Natural killer cell treated with Interleukin-12 subunit alpha and Interleukin-12 subunit beta and Interleukin-15 and Interleukin-18, amount 100 ng/mL, for 72 hours (primary cell): Measurements from ENCODE around the gene MPG. TPM values are rescaled to one million over a fixed set of nuclear protein-coding genes. Genes with fewer than 3 reads are reported as not detected.
A peak's percentile ranks its signal among the peaks of the same experiment; 100 is the strongest.

ENCODE experiments used
- ATAC-seq, 2 donors: fragments of 150-1000 bp; cut with Tn5 transposase in 1 of 2; sonication (Bioruptor Pico), chemical (Tn5 transposase) in 1 of 2; 2 replicates each; pipeline ENCODE4 v1.10.0; 2021
- DNase-seq: peaks from one replicate; pipeline ENCODE4 v3.0.0; 2022; ENCODE audit warnings: low spot score
- H3K27ac Mint-ChIP-seq, 2 donors: 1 replicate in 1 of 2; 2 replicates in 1 of 2; pipeline ENCODE4 v1.8.0; 2022; ENCODE audit warnings: mixed read lengths in 2 of 2, mild to moderate bottlenecking in 1 of 2, moderate library complexity in 1 of 2
- H3K27me3 Mint-ChIP-seq, 2 donors: 1 replicate in 1 of 2; 2 replicates in 1 of 2; pipeline ENCODE4 v1.8.0; 2022; ENCODE audit warnings: mixed read lengths in 2 of 2
- H3K36me3 Mint-ChIP-seq: one replicate; pipeline ENCODE4 v1.8.0; 2022; ENCODE audit warnings: mixed read lengths
- H3K4me1 Mint-ChIP-seq, 2 donors: 1 replicate in 1 of 2; 2 replicates in 1 of 2; pipeline ENCODE4 v1.8.0; 2022; ENCODE audit warnings: low read depth in 2 of 2, mixed read lengths in 2 of 2, mild to moderate bottlenecking in 1 of 2
- H3K4me3 Mint-ChIP-seq: one replicate; pipeline ENCODE4 v1.8.0; 2022; ENCODE audit warnings: mixed read lengths
- H3K9me3 Mint-ChIP-seq: 2 replicates; pipeline ENCODE4 v1.8.0; 2022; ENCODE audit warnings: mixed read lengths
- total RNA-seq, 2 donors: library from RNA; stranded (reverse); gene quantifications; one replicate each; pipeline ENCODE4 v1.2.3, GENCODE V29; 2022

The MPG gene
- total RNA-seq, 2 donors from 2014 or later = 39.9 to 43.8 TPM

DNA sequence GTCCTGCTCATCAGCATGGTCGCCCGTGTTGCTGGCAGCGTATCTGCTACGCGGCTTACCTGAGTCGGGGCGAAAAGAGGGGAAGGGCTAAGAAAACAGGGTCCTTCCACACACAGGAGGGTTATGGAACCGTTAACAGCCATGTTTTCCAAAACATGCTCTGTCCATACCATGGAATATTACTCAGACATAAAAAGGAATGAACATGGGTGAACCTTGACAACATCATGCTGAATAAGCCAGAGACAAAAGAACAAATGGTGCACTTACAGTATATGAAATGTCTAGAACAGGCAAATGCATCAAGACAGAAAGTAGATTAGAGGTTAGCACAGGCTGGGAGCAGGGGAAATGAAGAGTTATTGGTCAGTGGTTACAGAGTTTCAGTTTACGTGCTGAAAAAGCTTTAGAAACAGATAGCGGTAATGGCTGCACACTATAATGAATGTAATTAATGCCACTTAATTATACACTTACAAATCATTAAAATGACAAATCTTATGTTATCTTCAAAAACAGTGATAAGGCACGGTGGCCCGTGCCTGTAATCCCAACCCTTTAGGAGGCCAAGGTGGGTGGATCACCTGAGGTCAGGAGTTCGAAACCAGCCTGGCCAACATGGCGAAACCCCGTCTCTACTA is 52.6 kb downstream of the MPG start:
- H3K4me3 Mint-ChIP-seq = no peak overlapping the region
- peaks cover 21 to 32% of the 10 kb centered on the region in 2 donors for H3K4me1 Mint-ChIP-seq
- no peaks in the 10 kb centered on the region for H3K9me3 Mint-ChIP-seq
- H3K27ac Mint-ChIP-seq = peak overlapping the region in 1 of 2 donors; percentile 54
- H3K36me3 Mint-ChIP-seq = no peaks in the 10 kb centered on the region
- H3K27me3 Mint-ChIP-seq = no peaks in the 10 kb centered on the region
- ATAC-seq (no peak), DNase-seq (no peak)

DNA sequence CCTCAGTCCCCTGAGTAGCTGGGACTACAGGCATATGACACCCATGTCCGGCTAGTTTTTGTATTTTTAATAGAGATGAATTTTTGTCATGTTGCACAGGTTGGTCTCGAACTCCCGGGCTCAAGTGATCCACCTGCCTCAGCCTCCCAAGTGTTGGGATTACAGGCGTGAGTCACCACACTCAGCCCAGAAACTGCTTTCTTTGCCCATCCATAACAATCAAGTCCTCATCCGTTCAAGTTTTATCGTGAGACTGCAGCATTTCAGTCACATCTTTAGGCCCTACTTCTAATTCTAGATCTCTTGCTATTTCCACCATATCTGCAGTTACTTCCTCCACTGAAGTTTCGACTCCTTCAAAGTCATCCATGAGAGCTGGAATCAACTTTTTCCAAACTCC is 54.1 kb downstream of the MPG start:
- Mint-ChIP-seq H3K36me3 (no peaks in the 10 kb centered on the region), H3K27ac (peak overlapping the region in 1 of 2 donors; percentile 19), H3K4me3 (no peak overlapping the region), H3K27me3 (no peaks in the 10 kb centered on the region), H3K4me1 (peaks cover 22 to 33% of the 10 kb centered on the region in 2 donors), H3K9me3 (no peaks in the 10 kb centered on the region)
- DNase-seq = no peak
- no peak for ATAC-seq

DNA sequence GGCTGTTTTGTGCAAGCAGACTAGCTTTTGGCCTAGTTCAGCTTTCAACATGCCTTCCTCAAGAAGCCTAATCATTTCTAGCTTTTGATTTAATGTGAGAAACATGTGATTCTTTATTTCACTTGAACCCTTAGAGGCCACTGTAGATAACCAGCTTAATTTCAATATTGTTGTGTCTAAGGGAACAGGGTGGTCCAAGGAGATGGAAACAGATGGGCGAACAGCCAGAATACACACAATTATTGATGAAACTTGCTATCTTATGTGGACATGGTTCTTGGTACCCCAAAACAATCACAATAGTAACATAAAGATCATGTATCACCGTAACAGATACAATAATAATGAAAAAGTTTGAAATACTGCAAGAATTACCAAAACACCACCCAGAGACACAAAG is 55.7 kb downstream of the MPG start:
- H3K4me3 Mint-ChIP-seq = no peak overlapping the region
- no peak for DNase-seq
- H3K4me1 Mint-ChIP-seq = peaks cover 24 to 33% of the 10 kb centered on the region in 2 donors
- no peak for ATAC-seq
- H3K27ac Mint-ChIP-seq = no peak overlapping the region
- H3K27me3 Mint-ChIP-seq = no peaks in the 10 kb centered on the region
- H3K9me3 Mint-ChIP-seq = no peaks in the 10 kb centered on the region
- no peaks in the 10 kb centered on the region for H3K36me3 Mint-ChIP-seq

Other genes with a start within 250 kb of the MPG start
- gene POLR3K, start 24.6 kb upstream of the MPG start, total RNA-seq = 10 to 100 TPM; 39.8 to 84.7 TPM
- 10 to 100 TPM; 35.6 to 39.8 TPM for gene SNRNP25, start 24.4 kb upstream of the MPG start, total RNA-seq
- 1 to 10 TPM in 1 of 2 donors, under 1 TPM in 1; 0.84 to 2.5 TPM for gene RHBDF1, start 5.6 kb upstream of the MPG start, total RNA-seq
- 10 to 100 TPM; 33.3 to 68.5 TPM for gene NPRL3, start 60.4 kb downstream of the MPG start, total RNA-seq
- not detected for gene HBZ, start 74.4 kb downstream of the MPG start, total RNA-seq
- gene HBM, start 87.8 kb downstream of the MPG start, total RNA-seq = not detected
- not detected for gene HBA2, start 94.7 kb downstream of the MPG start, total RNA-seq
- 1 to 10 TPM in 1 of 2 donors, not detected in 1; 4.6 TPM for gene HBA1, start 98.5 kb downstream of the MPG start, total RNA-seq
- not detected for gene HBQ1, start 102.2 kb downstream of the MPG start, total RNA-seq
- gene LUC7L, start 151.2 kb downstream of the MPG start, total RNA-seq = 100 to 1,000 TPM in 1 of 2 donors, 10 to 100 TPM in 1; 54.2 to 115 TPM
- 10 to 100 TPM; 10.5 to 13.0 TPM for gene FAM234A, start 156.6 kb downstream of the MPG start, total RNA-seq
- not detected for gene RGS11, start 197.7 kb downstream of the MPG start, total RNA-seq
- not detected for gene ARHGDIG, start 202.4 kb downstream of the MPG start, total RNA-seq
- gene PDIA2, start 204.9 kb downstream of the MPG start, total RNA-seq = not detected